Esophagus squamous epithelium (tissue), 5 donors: ENCODE data around the gene NFIB. TPM values are rescaled to one million over a fixed set of nuclear protein-coding genes. Genes with fewer than 3 reads are reported as not detected.

Source experiments
- DNase-seq: peaks from one replicate; lab custom pipeline; 2025; lab: John Stamatoyannopoulos, UW
- H3K27ac ChIP-seq, 4 donors: fragments of 200-600 bp; sonication (generic); one replicate each; pipeline ENCODE4 v1.5.1; 2016 to 2019; ENCODE audit warnings: mild to moderate bottlenecking in 1 of 4
- H3K27me3 ChIP-seq, 4 donors: fragments of 200-600 bp; sonication (generic); 1 replicate in 3 of 4; 2 replicates in 1 of 4; pipeline versions ENCODE4 v1.5.1 to v1.6.0; 2017 to 2021; ENCODE audit warnings: antibody characterized with exemption in 1 of 4
- H3K36me3 ChIP-seq, 3 donors: fragments of 200-600 bp; sonication (generic); one replicate each; pipeline ENCODE4 v1.5.1; 2016 to 2019
- H3K4me1 ChIP-seq, 3 donors: fragments of 200-600 bp; sonication (generic); one replicate each; pipeline ENCODE4 v1.5.1; 2017 to 2019
- H3K4me3 ChIP-seq, 4 donors: fragments of 200-600 bp; sonication (generic); 1 replicate in 3 of 4; 2 replicates in 1 of 4; pipeline ENCODE4 v1.5.1; 2016 to 2019; ENCODE audit warnings: mild to moderate bottlenecking in 2 of 4, moderate library complexity in 1 of 4
- H3K9me3 ChIP-seq, 3 donors: fragments of 200-600 bp; sonication (generic); one replicate each; pipeline ENCODE4 v1.5.1; 2016 to 2019
- CTCF ChIP-seq, 6 experiments: fragments of 450-650 bp in 4 of 6; fragments of 200-600 bp in 2 of 6; sonication (generic) in 2 of 6; IDR thresholded peaks; one replicate each; pipeline ENCODE4 v1.5.1; 2016 to 2019; ENCODE audit warnings: antibody characterized with exemption in 6 of 6, mild to moderate bottlenecking in 4 of 6, moderate library complexity in 4 of 6
- POLR2A ChIP-seq, 4 donors: fragments of 450-650 bp; IDR thresholded peaks; one replicate each; pipeline ENCODE4 v1.6.1; 2017; ENCODE audit warnings: antibody characterized with exemption in 4 of 4, mild to moderate bottlenecking in 4 of 4, moderate library complexity in 3 of 4
- WGBS, 2 donors: methylation state at CpG; one replicate each; pipeline ENCODE4 v1.1.5; 2018; 5-methylcytosine and 5-hydroxymethylcytosine counted together
- intact Hi-C: fragments of 100-400 bp; cut with DNase I; formaldehyde crosslinking; loops from one replicate; pipeline ENCODE4 v1.15.0; 2022
- total RNA-seq, 4 donors: library from RNA; depleted of rRNA; stranded (reverse); fragments of >200 nt; gene quantifications; one replicate each; pipeline ENCODE4 v1.1.0, GENCODE V29; 2016
- donor health status: DM: yes; HTN: yes; CAD: no.

Gene NFIB
- total RNA-seq, 4 donors from 2014 or later, result 16.8 to 38.1 (median 23.0) TPM

DNA sequence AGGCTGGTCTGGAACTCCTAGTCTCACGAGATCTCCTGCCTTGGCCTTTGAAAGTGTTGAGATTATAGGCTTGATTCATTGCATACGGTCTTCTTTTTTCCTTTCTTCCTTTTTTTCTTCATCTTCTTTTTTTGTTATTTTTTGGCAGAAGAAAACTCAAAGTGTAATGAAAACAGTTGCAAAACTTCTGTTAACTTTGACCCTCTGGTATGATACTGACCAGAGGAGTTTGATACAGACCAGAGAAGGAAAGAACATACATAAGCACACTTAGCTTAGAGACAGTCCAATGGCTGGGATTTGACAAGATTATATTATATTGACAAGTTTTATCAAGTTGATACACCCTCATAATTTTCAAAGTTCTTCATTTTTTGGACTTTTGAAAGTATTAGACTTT lies 181.2 kb downstream of the NFIB start:
- WGBS, 2 donors, result 54 to 87% methylated on average over 2 of the region's 2 CpGs
- H3K9me3 ChIP-seq, result no peaks in the 10 kb centered on the region
- no peak overlapping the region for H3K4me3 ChIP-seq
- H3K27ac ChIP-seq, result no peak overlapping the region
- peaks cover 0 to 10% (median 0%) of the 10 kb centered on the region in 3 donors for H3K4me1 ChIP-seq
- no peaks in the 10 kb centered on the region for H3K27me3 ChIP-seq
- no peak for DNase-seq
- intact Hi-C loops, result no loop called here
- H3K36me3 ChIP-seq, result no peaks in the 10 kb centered on the region
- no peak for TF ChIP-seq POLR2A (IDR thresholded peaks at IDR 0.05)
- TF ChIP-seq CTCF (IDR thresholded peaks at IDR 0.05), result no peak

- DNase-seq, result no peak
- 87 to 88% methylated on average over 10 to 11 of the region's 11 CpGs for WGBS, 2 donors
- intact Hi-C loops, result no loop called here
These were observed 182.4 kb downstream of the NFIB start for GRCh38 chr9:14131356-14132088.

DNA sequence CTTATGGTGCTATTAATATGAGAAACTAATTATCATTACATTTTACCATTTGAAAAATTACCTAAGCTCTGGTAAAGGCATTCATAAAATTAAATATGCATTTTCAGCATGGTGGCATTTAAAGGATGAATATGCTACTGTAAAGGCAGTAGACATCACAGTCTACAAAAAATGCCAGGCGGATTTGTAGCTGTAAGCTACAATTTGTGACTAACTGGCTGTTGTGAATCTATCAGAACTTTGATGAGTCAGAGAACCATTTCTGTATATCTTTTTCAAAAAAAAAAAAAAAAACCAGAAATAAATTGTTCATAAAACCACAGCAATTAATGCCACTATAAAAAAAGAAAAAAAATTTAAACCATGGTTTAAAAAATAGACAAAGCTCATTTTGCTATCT lies 186.3 kb downstream of the NFIB start:
- intact Hi-C loops, result no loop called here
- DNase-seq, result no peak
- H3K27me3 ChIP-seq, result no peaks in the 10 kb centered on the region
- H3K9me3 ChIP-seq, result no peaks in the 10 kb centered on the region
- H3K27ac ChIP-seq, result no peak overlapping the region
- no peak for TF ChIP-seq POLR2A (IDR thresholded peaks at IDR 0.05)
- TF ChIP-seq CTCF (IDR thresholded peaks at IDR 0.05), result no peak
- no peak overlapping the region for H3K4me3 ChIP-seq
- H3K36me3 ChIP-seq, result peaks cover 0 to 37% (median 0%) of the 10 kb centered on the region in 3 donors
- 75 to 93% methylated on average over 1 of the region's 1 CpG for WGBS, 2 donors
- no peaks in the 10 kb centered on the region for H3K4me1 ChIP-seq

More at GRCh38 chr9:14131356-14132088, 182.4 kb downstream of the NFIB start:
- Histone ChIP-seq H3K27me3 (no peaks in the 10 kb centered on the region), H3K4me3 (no peak overlapping the region), H3K27ac (no peak overlapping the region), H3K9me3 (no peaks in the 10 kb centered on the region), H3K4me1 (peaks cover 0 to under 1% (median 0%) of the 10 kb centered on the region in 3 donors), H3K36me3 (peaks cover 0 to 6% (median 0%) of the 10 kb centered on the region in 3 donors)
- TF ChIP-seq CTCF (IDR thresholded peaks at IDR 0.05) (no peak), POLR2A (IDR thresholded peaks at IDR 0.05) (no peak)

DNA sequence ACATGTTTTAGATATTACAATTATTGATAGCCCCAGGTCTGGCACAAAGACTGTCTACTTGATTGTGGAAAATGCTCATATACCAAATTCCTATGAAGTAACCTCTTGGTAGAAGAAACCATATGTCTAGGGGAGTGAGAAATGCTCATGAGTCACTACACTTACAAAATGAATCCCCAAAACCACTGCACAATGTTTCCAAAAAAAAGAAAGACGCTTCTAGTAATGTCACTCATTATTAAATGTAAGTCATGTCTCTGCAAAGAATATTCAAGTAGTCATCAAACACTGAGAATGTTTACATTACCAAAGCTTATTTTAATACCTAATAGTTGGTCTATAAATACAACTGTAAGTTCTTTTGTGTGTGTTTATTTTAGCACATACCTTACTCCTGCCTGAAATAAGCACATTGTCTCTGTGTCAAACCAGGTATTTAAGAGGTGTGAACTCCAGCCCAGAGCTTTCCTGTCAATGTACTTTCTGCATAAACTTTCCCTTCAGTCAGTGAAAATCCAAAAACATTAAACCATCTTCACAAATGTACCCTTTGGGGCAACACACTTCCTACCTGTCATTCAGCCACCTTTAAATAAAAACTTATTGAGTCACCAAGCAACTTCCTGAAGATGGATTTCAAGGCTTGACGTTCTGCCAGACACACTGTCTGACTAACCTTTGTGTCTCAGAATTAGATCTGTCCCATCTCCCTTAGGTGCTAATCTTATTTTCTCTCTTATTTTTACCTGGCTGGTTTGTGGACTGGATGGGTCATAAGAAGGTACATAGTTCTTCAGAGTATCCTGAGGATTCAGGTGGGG lies 194.0 kb downstream of the NFIB start:
- Histone ChIP-seq H3K27ac (no peak overlapping the region), H3K4me1 (peaks cover 0 to 11% (median 0%) of the 10 kb centered on the region in 3 donors), H3K27me3 (no peaks in the 10 kb centered on the region), H3K36me3 (peaks cover 0 to 64% (median 4%) of the 10 kb centered on the region in 3 donors), H3K9me3 (no peaks in the 10 kb centered on the region), H3K4me3 (no peak overlapping the region)
- 26 to 29% methylated on average over 2 of the region's 2 CpGs for WGBS, 2 donors
- TF ChIP-seq POLR2A (IDR thresholded peaks at IDR 0.05) (no peak), CTCF (IDR thresholded peaks at IDR 0.05) (no peak)
- intact Hi-C loops, result no loop called here
- DNase-seq, result no peak

GRCh38 chr9:14112226-14112625 lies 201.7 kb downstream of the NFIB start:
- 85 to 92% methylated on average over 6 of the region's 6 CpGs for WGBS, 2 donors
- Histone ChIP-seq H3K36me3 (peaks cover 0 to 61% (median 4%) of the 10 kb centered on the region in 3 donors), H3K4me1 (no peaks in the 10 kb centered on the region), H3K9me3 (no peaks in the 10 kb centered on the region), H3K4me3 (no peak overlapping the region), H3K27me3 (no peaks in the 10 kb centered on the region), H3K27ac (no peak overlapping the region)
- intact Hi-C loops, result no loop called here
- no peak for DNase-seq
- TF ChIP-seq CTCF (IDR thresholded peaks at IDR 0.05), result no peak
- no peak for TF ChIP-seq POLR2A (IDR thresholded peaks at IDR 0.05)
